Stimulated activated CD8-positive, alpha-beta memory T cell treated with anti-CD3 and anti-CD28 coated beads, Interleukin-12 subunit alpha, Interleukin-12 subunit beta, amount 100 ng/mL, for 1 hour (primary cell): ENCODE data around the gene ARMC9.
"Not testable (repeated sequence)": the region's sequence is repeated elsewhere in the genome, so short reads cannot be mapped to it uniquely, and the experiment has no call there.

Source experiments
- DNase-seq: peaks from one replicate; pipeline ENCODE4 v3.0.0-alpha.2; 2020; ENCODE audit warnings: low read depth

ARMC9 gene

GRCh38 chr2:231364061-231364460 is 165.6 kb downstream of the ARMC9 start:
- DNase-seq: no peak

- no peak for DNase-seq
Measured at GRCh38 chr2:231364961-231365810, 166.8 kb downstream of the ARMC9 start.

- DNase-seq: no peak
Measured at GRCh38 chr2:231367178-231367577, 168.7 kb downstream of the ARMC9 start.

GRCh38 chr2:231369580-231370428 is 171.4 kb downstream of the ARMC9 start:
- no peak for DNase-seq

GRCh38 chr2:231370429-231370748 is 172.0 kb downstream of the ARMC9 start:
- DNase-seq: no peak

GRCh38 chr2:231370749-231371429 is 172.5 kb downstream of the ARMC9 start:
- no peak for DNase-seq

GRCh38 chr2:231371430-231372054 is 173.1 kb downstream of the ARMC9 start:
- no peak for DNase-seq

- DNase-seq: no peak
Measured at GRCh38 chr2:231372326-231372725, 173.9 kb downstream of the ARMC9 start.

- no peak for DNase-seq
Measured at GRCh38 chr2:231373184-231373583, 174.8 kb downstream of the ARMC9 start.

GRCh38 chr2:231373786-231374349 is 175.4 kb downstream of the ARMC9 start:
- no peak for DNase-seq

GRCh38 chr2:231374771-231375170 is 176.3 kb downstream of the ARMC9 start:
- no peak for DNase-seq

GRCh38 chr2:231375994-231376615 is 177.7 kb downstream of the ARMC9 start:
- not testable (repeated sequence) for DNase-seq

- no peak for DNase-seq
Measured at GRCh38 chr2:231376857-231377256, 178.4 kb downstream of the ARMC9 start.

- no peak for DNase-seq
Measured at GRCh38 chr2:231378026-231378722, 179.7 kb downstream of the ARMC9 start.

GRCh38 chr2:231379266-231380215 is 181.1 kb downstream of the ARMC9 start:
- no peak for DNase-seq

- no peak for DNase-seq
Measured at GRCh38 chr2:231380307-231380706, 181.9 kb downstream of the ARMC9 start.

- DNase-seq: no peak
Measured at GRCh38 chr2:231380991-231381847, 182.8 kb downstream of the ARMC9 start.

GRCh38 chr2:231382116-231382515 is 183.7 kb downstream of the ARMC9 start:
- no peak for DNase-seq
